Endothelial cell of umbilical vein (primary cell): ENCODE data around the gene CCDC60. TPM values are rescaled to one million over a fixed set of nuclear protein-coding genes. Genes with fewer than 3 reads are reported as not detected.

Source experiments
- BruUV-seq: library from RNA; stranded (reverse); fragments of 400-500 nt; replicated peaks from 2 replicates; lab custom pipeline; 2021; lab: Mats Ljungman, UMichigan
- CTCF ChIA-PET: fragments of 300-600, 350-600 bp; sonication (Branson Sonifier 250); formaldehyde crosslinking; loops from one replicate; lab custom pipeline; 2021; ENCODE audit warnings: antibody characterized with exemption, inconsistent platforms; lab: Charles Lee
- POLR2A ChIA-PET: fragments of 300-600, 350-600 bp; sonication (Branson Sonifier 250); formaldehyde crosslinking; loops from one replicate; lab custom pipeline; 2021; ENCODE audit warnings: antibody characterized with exemption, inconsistent platforms; lab: Charles Lee
- DNase-seq: peaks from one replicate; pipeline ENCODE4 v3.0.0-alpha.2; 2011; ENCODE audit warnings: low read depth, low spot score
- FAIRE-seq: peaks from 2 replicates; lab custom pipeline; 2011; peaks lifted over from hg19 to GRCh38; lab: Jason Lieb, UNC
- H2AFZ ChIP-seq: 2 replicates; pipeline ENCODE4 v1.6.0; 2012; ENCODE audit warnings: low read depth, low read length, control low read depth, inconsistent platforms
- H3K27ac ChIP-seq: 2 replicates; pipeline ENCODE4 v1.5.1; 2011; ENCODE audit warnings: low read depth, mild to moderate bottlenecking, control low read depth, low read length, moderate library complexity; ENCODE audit not compliant: insufficient read depth
- H3K27me3 ChIP-seq, 2 experiments: 2 replicates each; pipeline versions ENCODE4 v1.6.0 to v1.6.1; 2011; ENCODE audit warnings: low read length in 2 of 2, mixed read lengths in 1 of 2; ENCODE audit not compliant: control insufficient read depth in 2 of 2, insufficient read depth in 2 of 2
- H3K36me3 ChIP-seq, 2 experiments: 2 replicates in 1 of 2; 3 replicates in 1 of 2; pipeline ENCODE4 v1.5.1; 2011; ENCODE audit warnings: low read length in 2 of 2, mild to moderate bottlenecking in 1 of 2, moderate library complexity in 1 of 2; ENCODE audit not compliant: control insufficient read depth in 2 of 2, insufficient read depth in 2 of 2; ENCODE audit errors: extremely low read depth in 1 of 2
- H3K4me1 ChIP-seq: 3 replicates; pipeline ENCODE4 v1.5.1; 2011; ENCODE audit warnings: mild to moderate bottlenecking, low read length; ENCODE audit not compliant: control insufficient read depth, insufficient read depth; ENCODE audit errors: extremely low read depth
- H3K4me2 ChIP-seq: 2 replicates; pipeline ENCODE4 v1.6.1; 2011; ENCODE audit warnings: low read length, control low read depth, mixed read lengths; ENCODE audit not compliant: insufficient read depth
- H3K4me3 ChIP-seq, 3 experiments: fragments of 200-600 bp in 1 of 3; sonication (generic), shearing (Covaris generic) in 1 of 3; replicated peaks in 1 of 3; 2 replicates each; pipeline ENCODE4 v1.5.1; 2011 to 2016; ENCODE audit warnings: control low read depth in 3 of 3, low read length in 3 of 3, mild to moderate bottlenecking in 2 of 3, inconsistent platforms in 1 of 3, low read depth in 1 of 3, moderate library complexity in 1 of 3; ENCODE audit not compliant: insufficient read depth in 1 of 3
- H3K79me2 ChIP-seq: 2 replicates; pipeline ENCODE4 v1.6.0; 2012; ENCODE audit warnings: low read length, inconsistent platforms; ENCODE audit not compliant: control insufficient read depth, insufficient read depth
- H3K9ac ChIP-seq: replicated peaks from 2 replicates; pipeline ENCODE3; 2011; ENCODE audit warnings: low read length, control low read depth; ENCODE audit not compliant: insufficient read depth; ENCODE audit errors: extremely low read depth
- H3K9me1 ChIP-seq: replicated peaks from 3 replicates; pipeline ENCODE4 v1.6.0; 2011; ENCODE audit warnings: mild to moderate bottlenecking, low read length; ENCODE audit not compliant: control insufficient read depth, insufficient read depth; ENCODE audit errors: extremely low read depth
- H3K9me3 ChIP-seq: replicated peaks from 2 replicates; pipeline ENCODE4 v1.5.1; 2012; ENCODE audit warnings: low read length, inconsistent platforms; ENCODE audit not compliant: control insufficient read depth, insufficient read depth
- H4K20me1 ChIP-seq: replicated peaks from 2 replicates; pipeline ENCODE3; 2011; ENCODE audit warnings: mild to moderate bottlenecking, low read length; ENCODE audit not compliant: control insufficient read depth, insufficient read depth; ENCODE audit errors: extremely low read depth
- EZH2 ChIP-seq: IDR thresholded peaks from 2 replicates; pipeline ENCODE4 v1.6.1; 2012; ENCODE audit warnings: borderline replicate concordance, low read depth, mild to moderate bottlenecking, moderate library complexity, low read length, inconsistent platforms; ENCODE audit not compliant: severe bottlenecking
- FOS ChIP-seq: IDR thresholded peaks from 2 replicates; pipeline ENCODE4 v1.6.1; 2011; ENCODE audit warnings: mild to moderate bottlenecking, low read length, moderate library complexity, borderline replicate concordance; ENCODE audit not compliant: insufficient read depth
- GATA2 ChIP-seq: IDR thresholded peaks from 2 replicates; pipeline ENCODE4 v1.7.0; 2011; ENCODE audit warnings: low read depth, mild to moderate bottlenecking, moderate library complexity, mixed read lengths, low read length; ENCODE audit not compliant: insufficient read length, insufficient read depth
- JUN ChIP-seq: IDR thresholded peaks from 2 replicates; pipeline ENCODE4 v1.6.1; 2011; ENCODE audit warnings: borderline replicate concordance, low read depth; ENCODE audit not compliant: insufficient read length, insufficient read depth
- MYC ChIP-seq: IDR thresholded peaks from one replicate; pipeline ENCODE4 v1.6.1; 2011; ENCODE audit warnings: mild to moderate bottlenecking, low read depth, low read length
- POLR2A ChIP-seq: IDR thresholded peaks from 2 replicates; pipeline ENCODE4 v1.6.1; 2012; ENCODE audit warnings: low read depth, mild to moderate bottlenecking, control low read depth, low read length
- POLR2AphosphoS5 ChIP-seq: IDR thresholded peaks from 2 replicates; pipeline ENCODE4 v1.6.1; 2012; ENCODE audit warnings: low read depth, mild to moderate bottlenecking, control low read depth, low read length, moderate library complexity; ENCODE audit not compliant: insufficient read depth
- dilution Hi-C: fragments of 300-500 bp; cut with MboI; formaldehyde crosslinking; loops from one replicate; pipeline ENCODE4 v1.15.0; 2019; ENCODE audit warnings: low sequenced_read_pairs; ENCODE audit not compliant: extremely low pct_ligation_motif_present
- intact Hi-C: fragments of 100-400 bp; cut with micrococcal nuclease; formaldehyde crosslinking; loops from one replicate; pipeline ENCODE4 v1.10.0; 2022
- polyA plus RNA-seq, 4 experiments: library from polyadenylated mRNA; depleted of rRNA in 3 of 4; stranded (reverse) in 3 of 4; unstranded in 1 of 4; fragments of >200 nt; gene quantifications; 2 replicates each; pipeline versions ENCODE4 v1.2.1 to v1.2.3, GENCODE V29; 2011 to 2012; ENCODE audit warnings: missing spikeins in 1 of 4
- total RNA-seq: library from RNA; stranded (reverse); gene quantifications from 2 replicates; pipeline ENCODE4 v1.2.3, GENCODE V29; 2021
- TF ChIP-seq, protein P1 (sequence below): IDR thresholded peaks from 2 replicates; pipeline ENCODE4 v1.6.1; 2011; ENCODE audit not compliant: insufficient read depth, insufficient read length
- TF ChIP-seq, protein P2 (sequence below), 2 donors: IDR thresholded peaks; 1 replicate in 1 of 2; 2 replicates in 1 of 2; pipeline ENCODE4 v1.5.1; 2011; ENCODE audit warnings: low read length in 2 of 2, mild to moderate bottlenecking in 2 of 2, moderate library complexity in 2 of 2, control low read depth in 1 of 2, inconsistent platforms in 1 of 2, low read depth in 1 of 2; ENCODE audit not compliant: insufficient read depth in 1 of 2; ENCODE audit errors: extremely low read depth in 1 of 2

Gene CCDC60
- total and polyA plus RNA-seq, 2 donors (not counting 3 experiments of a cell fraction or from before 2014, with no cell fraction given), result not detected

GRCh38 chr12:119369161-119369560 lies 34.6 kb downstream of the CCDC60 start:
- TF ChIP-seq POLR2AphosphoS5, result no peak
- no peak for TF ChIP-seq GATA2
- TF ChIP-seq EZH2, result no peak
- no peak for TF ChIP-seq FOS
- TF ChIP-seq, protein P1, sequence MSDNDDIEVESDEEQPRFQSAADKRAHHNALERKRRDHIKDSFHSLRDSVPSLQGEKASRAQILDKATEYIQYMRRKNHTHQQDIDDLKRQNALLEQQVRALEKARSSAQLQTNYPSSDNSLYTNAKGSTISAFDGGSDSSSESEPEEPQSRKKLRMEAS, result no peak
- TF ChIP-seq, protein P2, sequence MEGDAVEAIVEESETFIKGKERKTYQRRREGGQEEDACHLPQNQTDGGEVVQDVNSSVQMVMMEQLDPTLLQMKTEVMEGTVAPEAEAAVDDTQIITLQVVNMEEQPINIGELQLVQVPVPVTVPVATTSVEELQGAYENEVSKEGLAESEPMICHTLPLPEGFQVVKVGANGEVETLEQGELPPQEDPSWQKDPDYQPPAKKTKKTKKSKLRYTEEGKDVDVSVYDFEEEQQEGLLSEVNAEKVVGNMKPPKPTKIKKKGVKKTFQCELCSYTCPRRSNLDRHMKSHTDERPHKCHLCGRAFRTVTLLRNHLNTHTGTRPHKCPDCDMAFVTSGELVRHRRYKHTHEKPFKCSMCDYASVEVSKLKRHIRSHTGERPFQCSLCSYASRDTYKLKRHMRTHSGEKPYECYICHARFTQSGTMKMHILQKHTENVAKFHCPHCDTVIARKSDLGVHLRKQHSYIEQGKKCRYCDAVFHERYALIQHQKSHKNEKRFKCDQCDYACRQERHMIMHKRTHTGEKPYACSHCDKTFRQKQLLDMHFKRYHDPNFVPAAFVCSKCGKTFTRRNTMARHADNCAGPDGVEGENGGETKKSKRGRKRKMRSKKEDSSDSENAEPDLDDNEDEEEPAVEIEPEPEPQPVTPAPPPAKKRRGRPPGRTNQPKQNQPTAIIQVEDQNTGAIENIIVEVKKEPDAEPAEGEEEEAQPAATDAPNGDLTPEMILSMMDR (IDR thresholded peaks at IDR 0.05; ENCODE audit: extremely low read depth in 1 of 2, insufficient read depth in 1 of 2, low read depth in 1 of 2, low read length in 2 of 2), result no peak
- no peak for TF ChIP-seq JUN
- TF ChIP-seq POLR2A, result no peak
- TF ChIP-seq MYC, result no peak
- Histone ChIP-seq H3K4me2 (no peak overlapping the region), H3K9me3 (peaks cover 2% of the 10 kb centered on the region), H3K9me1 (no peaks in the 10 kb centered on the region), H3K27me3 (no peaks in the 10 kb centered on the region), H3K79me2 (no peaks in the 10 kb centered on the region), H3K4me3 (no peak overlapping the region), H2AFZ (no peak overlapping the region), H3K4me1 (no peaks in the 10 kb centered on the region), H3K27ac (no peak overlapping the region), H3K36me3 (no peaks in the 10 kb centered on the region), H4K20me1 (no peaks in the 10 kb centered on the region), H3K9ac (no peak overlapping the region)
- POLR2A ChIA-PET, result no interaction called here
- CTCF ChIA-PET, result no interaction called here
- FAIRE-seq (no peak), DNase-seq (no peak)
- intact Hi-C loops, result no loop called here
- BruUV-seq, result no TSS peak
- dilution Hi-C loops, result no loop called here
